ENCODE results near the gene SLC24A2.
"Not testable (repeated sequence)": the region's sequence is repeated elsewhere in the genome, so short reads cannot be mapped to it uniquely, and the experiment has no call there.

Gene SLC24A2

GRCh38 chr9:19788614-19789271 lies at the start of gene SLC24A2:
SLC24A2 (minus strand) TSS chr9:19789037.
- DNase-seq = peak in 44 of 51 donors; percentile 10 to 80 (median 44)

- not testable (repeated sequence) for DNase-seq
These were observed 44.5 kb upstream of the SLC24A2 start for GRCh38 chr9:19833331-19833730.

GRCh38 chr9:19830796-19831195 lies 42.0 kb upstream of the SLC24A2 start:
- DNase-seq = no peak

GRCh38 chr9:19828576-19829109 lies 39.8 kb upstream of the SLC24A2 start:
- DNase-seq = no peak

- no peak for DNase-seq
These were observed 27.9 kb upstream of the SLC24A2 start for GRCh38 chr9:19816769-19817168.

GRCh38 chr9:19812194-19812593 lies 23.4 kb upstream of the SLC24A2 start:
- no peak for DNase-seq

- no peak for DNase-seq
These were observed 20.8 kb upstream of the SLC24A2 start for GRCh38 chr9:19809422-19810269.

GRCh38 chr9:19807182-19807892 lies 18.5 kb upstream of the SLC24A2 start:
- DNase-seq = no peak

GRCh38 chr9:19804431-19804830 lies 15.6 kb upstream of the SLC24A2 start:
- no peak for DNase-seq

- DNase-seq = no peak
These were observed 12.0 kb upstream of the SLC24A2 start for GRCh38 chr9:19800884-19801283.

- no peak for DNase-seq
These were observed 10.9 kb upstream of the SLC24A2 start for GRCh38 chr9:19799784-19800183.

GRCh38 chr9:19788152-19788551 lies 685 bp downstream of the SLC24A2 start:
- DNase-seq = peak in 23 of 51 donors; percentile 3 to 57 (median 25)

GRCh38 chr9:19787672-19788071 lies 1.2 kb downstream of the SLC24A2 start:
- peak in 2 of 51 donors; percentile 42 to 47 for DNase-seq

- peak in 11 of 51 donors; percentile 5 to 53 (median 16) for DNase-seq
These were observed 3.6 kb downstream of the SLC24A2 start for GRCh38 chr9:19785230-19785629.

GRCh38 chr9:19784136-19784535 lies 4.7 kb downstream of the SLC24A2 start:
- no peak for DNase-seq

- DNase-seq = no peak
These were observed 5.3 kb downstream of the SLC24A2 start for GRCh38 chr9:19783500-19783899.

GRCh38 chr9:19782005-19782404 lies 6.8 kb downstream of the SLC24A2 start:
- DNase-seq = peak in 11 of 51 donors; percentile 4 to 37 (median 16)

- DNase-seq = no peak
These were observed 7.6 kb downstream of the SLC24A2 start for GRCh38 chr9:19781240-19781639.

GRCh38 chr9:19771446-19771845 lies 17.4 kb downstream of the SLC24A2 start:
- DNase-seq = no peak

- DNase-seq = no peak
These were observed 17.9 kb downstream of the SLC24A2 start for GRCh38 chr9:19770973-19771372.

GRCh38 chr9:19769213-19769612 lies 19.6 kb downstream of the SLC24A2 start:
- DNase-seq = no peak

- no peak for DNase-seq
These were observed 20.0 kb downstream of the SLC24A2 start for GRCh38 chr9:19768798-19769197.

Data from hypothalamus (tissue), 51 donors.